ENCODE measurements around the gene GRPEL1.

Gene GRPEL1

GRCh38 chr4:7062816-7063215 is 5.0 kb downstream of the GRPEL1 start:
- DNase-seq = no peak

GRCh38 chr4:7061815-7062214 is 6.0 kb downstream of the GRPEL1 start:
- DNase-seq = no peak

DNA sequence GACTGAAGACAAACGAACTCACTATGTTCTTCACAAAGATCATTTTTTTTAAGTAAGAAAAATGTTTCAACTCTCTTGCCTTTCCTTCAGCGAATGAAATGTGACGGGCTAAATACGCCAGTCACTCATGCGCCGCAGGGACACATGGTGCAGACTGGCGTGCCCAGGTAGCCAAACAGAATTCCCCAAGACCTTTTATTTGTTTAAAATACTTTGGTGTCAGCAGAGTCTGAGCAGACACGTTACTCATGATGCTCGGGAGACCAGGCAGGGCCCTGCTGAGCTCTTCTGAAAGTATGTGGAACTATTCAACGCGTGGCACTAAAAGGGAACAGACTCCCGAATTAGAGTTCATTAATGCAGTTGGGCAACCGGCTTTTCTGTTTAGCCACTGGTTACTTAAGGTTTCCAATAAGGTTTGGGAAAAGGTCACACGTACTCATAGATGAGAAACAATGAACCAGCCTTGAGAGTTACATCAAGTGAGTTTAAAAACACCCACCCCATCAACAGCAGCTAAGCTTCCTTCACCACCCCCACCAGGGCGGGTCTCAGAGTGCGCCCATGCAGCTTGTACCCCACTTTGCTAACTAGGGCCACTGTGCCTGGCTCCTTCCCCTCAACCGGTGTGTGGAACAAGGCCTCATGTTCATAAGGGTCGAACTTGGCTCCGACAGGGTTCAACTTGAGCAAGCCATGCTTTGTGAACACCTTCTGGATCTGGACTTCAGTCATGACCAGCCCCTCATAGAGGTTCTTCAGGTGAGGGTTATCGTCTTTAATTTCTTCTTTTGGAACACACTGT is 7.3 kb downstream of the GRPEL1 start:
- no peak for DNase-seq

- DNase-seq = no peak
These were observed 8.2 kb downstream of the GRPEL1 start for GRCh38 chr4:7059662-7060061.

GRCh38 chr4:7058792-7059191 is 9.1 kb downstream of the GRPEL1 start:
- DNase-seq = no peak

- DNase-seq = no peak
These were observed 11.9 kb downstream of the GRPEL1 start for GRCh38 chr4:7055990-7056325.

GRCh38 chr4:7055111-7055989 is 12.5 kb downstream of the GRPEL1 start:
- DNase-seq = no peak

DNA sequence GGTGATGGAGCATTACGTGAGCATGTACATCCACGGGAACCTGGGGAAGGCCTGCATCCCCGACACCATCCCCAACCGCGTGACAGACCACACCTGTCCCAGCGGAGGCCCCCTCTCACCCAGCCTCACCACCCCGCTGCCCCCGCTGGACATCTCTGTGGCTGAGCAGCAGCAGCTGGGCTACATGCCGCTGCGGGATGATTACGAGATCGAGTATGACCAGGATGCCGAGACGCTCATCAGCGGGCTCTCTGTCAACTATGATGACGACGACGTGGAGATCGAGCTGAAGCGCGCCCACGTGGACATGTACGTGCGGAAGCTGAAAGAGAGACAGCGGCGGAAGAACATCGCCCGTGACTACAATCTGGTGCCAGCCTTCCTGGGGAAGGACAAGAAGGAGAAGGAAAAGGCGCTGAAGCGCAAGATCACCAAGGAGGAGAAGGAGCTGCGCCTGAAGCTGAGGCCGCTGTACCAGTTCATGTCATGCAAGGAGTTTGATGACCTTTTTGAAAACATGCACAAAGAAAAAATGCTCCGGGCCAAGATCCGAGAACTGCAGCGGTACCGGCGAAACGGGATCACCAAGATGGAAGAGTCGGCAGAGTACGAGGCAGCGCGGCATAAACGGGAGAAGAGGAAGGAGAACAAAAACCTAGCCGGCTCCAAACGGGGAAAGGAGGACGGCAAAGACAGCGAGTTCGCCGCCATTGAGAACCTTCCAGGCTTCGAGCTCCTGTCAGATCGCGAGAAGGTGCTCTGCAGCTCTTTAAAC is 13.6 kb downstream of the GRPEL1 start:
- no peak for DNase-seq

DNA sequence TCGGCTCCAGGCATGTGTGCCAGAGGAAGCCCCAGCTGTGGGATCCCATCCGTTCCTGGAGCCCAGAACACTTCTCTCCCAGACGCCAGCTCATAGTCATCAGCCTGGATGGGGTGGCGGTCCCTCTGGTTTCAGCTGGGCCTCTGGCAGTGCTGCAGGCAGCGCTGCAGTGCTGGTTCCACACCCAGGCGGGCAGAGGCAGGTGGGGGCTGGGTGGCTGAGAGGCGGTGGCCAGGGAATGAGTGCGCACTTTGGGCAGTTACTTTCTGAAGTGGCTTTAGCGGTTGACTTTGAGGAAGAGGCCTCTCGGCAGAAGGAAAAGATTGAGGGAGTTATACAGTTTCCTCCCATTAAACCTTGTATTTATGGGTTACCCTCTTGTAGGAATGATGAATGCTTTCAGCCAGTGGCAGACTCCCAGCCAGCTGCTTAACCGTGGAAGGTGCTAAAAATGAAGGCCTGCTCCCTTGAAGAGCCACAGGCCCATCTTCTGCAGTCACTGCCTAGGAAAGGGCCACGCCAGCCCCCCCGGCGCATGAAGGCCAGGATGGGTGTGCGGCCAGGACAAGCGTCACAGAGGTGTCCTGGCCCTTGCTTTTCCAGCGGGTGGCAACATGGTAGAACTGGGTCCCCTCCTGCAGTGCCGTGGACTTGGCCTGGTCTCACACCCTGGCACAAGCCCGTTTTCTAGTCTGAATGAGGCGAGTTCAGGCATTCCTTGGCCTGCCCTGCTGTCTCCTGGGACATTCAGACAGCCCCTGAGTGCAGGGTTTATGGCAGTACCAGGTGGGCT is 14.7 kb downstream of the GRPEL1 start:
- DNase-seq = no peak

DNA sequence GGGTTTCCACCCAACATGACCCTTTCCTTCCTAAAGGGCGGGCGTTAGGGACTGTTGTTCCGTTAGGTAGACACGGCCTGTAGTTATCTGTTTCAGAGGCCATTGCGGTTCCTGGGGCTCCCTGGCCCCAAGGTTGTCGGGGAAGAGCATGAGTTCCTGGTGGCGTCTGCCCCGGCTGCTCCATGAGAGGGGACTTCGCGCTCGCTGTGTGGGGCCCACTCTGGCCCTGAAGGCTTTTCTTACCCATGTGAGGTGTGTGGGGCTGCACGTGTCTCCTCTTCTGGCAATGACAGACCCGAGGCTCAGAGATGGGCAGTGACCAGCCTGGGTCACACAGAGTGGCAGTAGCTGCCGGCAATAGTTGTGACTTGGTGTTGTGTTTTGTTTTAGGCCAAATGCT is 15.6 kb downstream of the GRPEL1 start:
- no peak for DNase-seq

DNA sequence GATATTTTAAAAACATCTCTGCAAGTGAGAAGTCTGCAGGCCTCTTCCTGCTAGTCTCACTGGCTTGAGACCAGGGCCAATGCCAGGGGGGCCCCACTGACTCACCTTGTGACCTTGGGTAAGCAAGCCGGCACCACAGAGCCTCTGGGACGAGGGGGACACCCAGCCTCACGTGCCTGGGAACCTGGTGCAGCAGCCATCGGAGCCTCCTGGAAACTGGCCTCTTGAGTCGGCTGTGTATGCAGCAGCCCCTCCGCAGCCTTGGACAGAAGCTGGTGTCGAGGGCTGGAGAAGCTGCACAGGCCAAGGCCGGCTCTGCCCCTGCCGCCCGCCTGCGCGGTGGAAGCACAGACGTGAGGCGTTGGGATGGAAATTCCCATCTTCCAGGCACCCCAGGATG is 16.0 kb downstream of the GRPEL1 start:
- no peak for DNase-seq

GRCh38 chr4:7051144-7051495 is 16.7 kb downstream of the GRPEL1 start:
- no peak for DNase-seq

DNA sequence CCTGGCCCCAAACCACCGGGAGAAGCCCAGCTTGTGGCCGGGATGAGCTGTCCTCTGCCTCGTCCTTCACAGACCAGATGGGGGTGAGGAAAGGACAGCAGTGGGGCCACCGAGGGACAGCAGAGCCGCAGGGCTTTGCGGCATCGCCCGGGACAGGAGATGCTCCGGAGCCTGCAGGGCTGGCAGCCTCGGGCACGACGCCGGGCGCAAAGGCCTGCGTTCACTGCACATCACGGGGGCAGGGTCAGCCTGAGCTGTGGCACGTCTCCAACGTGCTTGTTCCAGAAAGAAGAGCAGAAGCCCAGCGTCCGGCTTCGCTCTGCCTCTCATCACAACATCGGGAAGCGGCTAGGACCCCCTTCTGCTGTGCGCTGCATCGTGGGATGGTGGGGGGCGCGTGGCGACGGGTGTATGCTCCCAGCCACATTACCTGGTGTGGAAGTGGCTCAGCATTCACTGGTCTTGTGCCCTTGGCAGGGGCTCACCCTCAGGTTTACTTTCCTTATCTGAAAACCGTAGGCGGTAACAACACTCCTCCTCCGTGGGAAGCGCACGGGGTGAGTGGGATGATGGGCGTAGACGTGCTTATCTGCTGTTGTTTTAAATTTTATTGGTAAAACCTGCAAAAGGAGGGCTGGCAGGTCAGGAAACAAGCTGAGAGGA is 17.3 kb downstream of the GRPEL1 start:
- DNase-seq = no peak

DNA sequence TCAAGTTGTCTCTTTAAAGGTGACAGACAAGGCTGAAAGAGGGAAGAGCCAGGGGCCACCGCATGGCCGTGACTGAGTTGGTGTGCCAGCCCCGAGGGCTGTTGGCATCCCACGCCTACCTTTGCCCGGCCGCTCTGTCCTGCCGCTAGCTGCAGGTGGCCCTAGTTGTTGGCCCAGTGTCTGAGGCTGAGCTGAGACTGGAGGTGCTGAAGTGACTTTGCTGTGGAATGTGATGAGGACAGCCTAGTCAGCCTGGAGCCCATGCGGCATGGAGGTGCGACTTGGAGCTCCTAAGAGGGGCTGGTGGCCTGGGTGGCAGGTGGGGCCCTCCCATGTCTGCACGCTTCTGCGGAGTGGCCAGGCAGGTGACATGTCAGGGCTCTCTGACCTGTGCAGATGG is 18.1 kb downstream of the GRPEL1 start:
- DNase-seq = no peak

DNA sequence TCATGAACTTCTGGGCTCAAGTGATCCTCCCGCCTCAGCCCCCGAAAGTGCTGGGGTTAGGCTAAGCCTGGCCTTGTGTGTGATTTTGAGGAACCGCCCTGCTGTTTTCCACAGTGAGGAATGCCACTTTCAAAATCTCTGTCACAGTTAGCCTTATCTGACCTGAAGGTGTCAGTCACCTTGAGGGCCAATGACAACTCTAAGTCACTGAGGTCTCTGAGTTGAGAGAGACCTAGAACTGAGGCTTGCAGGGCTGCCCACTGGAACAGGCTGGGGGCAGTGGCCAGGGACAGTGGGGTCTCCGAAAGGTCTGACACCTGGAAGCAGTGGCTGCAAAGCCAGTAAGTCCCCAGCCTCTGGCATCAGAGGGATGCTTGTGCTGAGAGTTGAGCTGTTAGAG is 18.6 kb downstream of the GRPEL1 start:
- no peak for DNase-seq

DNA sequence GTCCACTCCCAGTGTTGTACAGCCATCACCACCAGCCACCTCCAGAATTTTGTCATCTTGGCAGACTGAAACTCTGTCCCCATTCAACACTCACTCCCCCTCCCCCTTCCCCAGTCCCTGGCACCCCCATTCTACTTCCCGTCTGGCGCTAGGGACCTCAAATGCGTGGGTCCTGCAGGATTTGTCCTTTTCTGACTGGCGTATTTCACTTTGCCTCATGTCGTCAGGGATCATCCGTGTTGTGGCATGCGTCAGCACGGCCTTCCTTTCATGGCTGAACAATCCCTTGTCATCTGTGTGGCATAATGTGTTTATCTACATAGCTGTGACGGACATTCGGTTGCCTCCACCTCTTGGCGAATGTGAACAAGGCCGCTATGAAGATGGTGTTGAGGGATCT is 19.2 kb downstream of the GRPEL1 start:
- no peak for DNase-seq

DNA sequence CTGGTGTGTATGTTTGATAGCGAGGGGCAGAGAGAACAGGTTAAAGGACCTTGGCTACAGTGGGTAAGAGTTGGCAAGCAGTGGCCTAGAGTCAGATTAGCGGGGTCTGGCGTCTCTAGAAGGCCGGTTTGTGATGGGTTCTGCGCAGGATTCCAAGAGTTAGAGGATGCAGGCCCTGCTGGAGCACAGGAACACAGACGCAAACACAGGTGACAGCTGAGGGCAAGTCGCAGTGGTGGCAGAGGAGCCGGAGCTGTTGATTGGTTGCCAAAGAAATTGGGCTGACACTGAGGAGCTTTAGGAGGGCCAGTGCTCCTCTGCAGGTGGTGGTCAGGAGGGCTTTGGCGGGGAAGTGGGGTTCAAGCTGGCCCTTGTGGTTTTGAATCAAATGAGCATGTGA is 20.9 kb downstream of the GRPEL1 start:
- DNase-seq = no peak

DNA sequence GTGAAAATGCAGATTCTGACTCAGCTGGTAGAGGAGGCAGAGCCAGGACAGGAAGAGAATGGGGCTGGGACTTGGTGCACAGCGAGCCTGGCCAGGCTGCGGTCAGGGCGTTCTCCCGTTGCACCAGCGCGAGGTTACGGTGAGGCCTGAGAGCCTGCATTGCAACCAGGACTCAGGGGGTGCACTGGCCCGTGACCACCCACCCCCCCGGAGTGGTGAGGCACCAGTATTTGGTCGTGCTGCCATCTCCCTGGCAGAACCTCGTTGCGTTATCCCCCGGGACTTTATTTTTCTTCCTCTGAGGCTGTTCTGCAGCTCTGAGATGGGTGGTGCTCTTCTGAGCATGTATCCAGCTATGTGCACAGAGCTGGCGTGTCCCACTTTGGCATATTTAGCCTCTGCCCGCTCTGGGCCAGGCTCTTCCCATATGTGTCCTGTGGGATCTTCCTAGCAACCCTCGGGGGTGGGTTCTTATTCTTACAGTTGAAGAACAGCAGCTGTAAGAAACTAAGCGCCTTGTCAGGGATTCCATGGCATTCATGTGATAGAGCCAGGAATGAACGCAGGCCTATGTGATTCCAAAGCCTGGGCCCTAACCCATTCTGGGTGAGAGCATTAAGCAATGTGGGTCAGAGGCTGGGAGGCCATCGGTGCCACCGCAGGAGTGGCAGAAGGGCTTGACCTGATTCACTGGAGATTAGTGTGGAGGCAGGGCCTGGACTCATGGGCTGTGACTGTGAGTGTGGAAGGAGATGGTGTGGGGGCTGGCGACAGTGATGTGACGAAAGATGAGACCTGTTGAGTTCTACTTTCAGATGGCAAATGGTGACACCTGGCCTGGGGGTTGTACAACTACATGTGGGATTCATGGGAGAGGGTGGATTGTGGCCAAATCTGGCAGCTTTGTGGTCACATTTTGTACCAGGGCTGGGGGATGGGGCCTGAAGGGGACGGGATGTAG is 21.6 kb downstream of the GRPEL1 start:
- no peak for DNase-seq

DNA sequence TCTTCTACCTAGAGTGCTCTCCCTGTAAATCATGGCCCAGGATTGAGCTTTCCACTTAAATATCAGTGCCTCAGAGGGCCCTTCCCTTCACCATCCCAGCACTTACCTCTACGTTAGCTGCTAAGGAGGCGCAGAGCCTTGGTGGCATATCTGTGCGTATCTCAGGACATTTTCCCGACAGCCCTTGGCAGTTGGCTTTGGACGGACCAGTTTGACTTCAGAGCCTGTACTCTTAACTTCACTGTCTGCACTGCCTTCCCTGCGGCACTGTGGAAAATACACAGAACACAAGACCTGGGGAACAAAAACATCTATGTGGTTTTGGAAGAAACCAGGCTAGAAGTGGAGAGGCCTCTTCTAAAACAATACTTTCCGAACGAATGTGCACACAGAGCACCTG is 22.3 kb downstream of the GRPEL1 start:
- DNase-seq = no peak

- DNase-seq = no peak
These were observed 23.5 kb downstream of the GRPEL1 start for GRCh38 chr4:7044137-7044930.
